NCI-H1048 (cell line): ENCODE results near the gene FRMD8.
"Not testable (repeated sequence)": the region's sequence is repeated elsewhere in the genome, so short reads cannot be mapped to it uniquely, and the experiment has no call there.

ENCODE experiments used
- DNase-seq: peaks from one replicate; lab custom pipeline; 2025; lab: John Stamatoyannopoulos, UW

The FRMD8 gene

DNA sequence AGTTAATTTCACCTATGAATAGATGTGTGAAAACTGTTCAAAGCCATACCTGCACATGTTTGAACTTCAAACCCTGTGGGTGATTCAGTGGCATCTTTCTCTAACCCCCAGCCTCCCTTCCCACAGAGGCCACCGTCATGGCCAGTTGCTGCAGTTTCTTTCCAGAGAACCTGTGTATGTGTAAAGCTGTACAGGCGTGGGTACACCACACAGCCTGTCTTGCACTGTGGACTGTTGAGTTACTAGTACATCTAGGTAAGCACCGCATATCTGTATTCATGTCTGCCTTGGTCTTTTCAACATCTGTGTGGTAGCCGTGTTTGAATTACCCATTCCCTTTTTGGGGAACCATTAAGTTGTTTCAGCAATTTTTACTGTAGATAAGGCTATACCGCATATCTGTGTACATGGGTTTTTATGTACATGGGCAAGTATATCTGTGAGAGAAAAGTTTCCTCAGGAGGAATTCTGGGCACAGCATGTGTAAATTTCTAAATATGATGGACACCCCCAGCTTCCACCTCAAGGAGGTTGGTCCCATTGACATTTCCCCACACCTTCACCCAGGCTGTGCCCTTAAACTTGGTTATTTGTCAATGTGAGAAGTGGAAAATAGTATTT is 50.1 kb downstream of the FRMD8 start:
- DNase-seq = no peak

- DNase-seq = no peak
Measured at GRCh38 chr11:65437436-65438227, 51.2 kb downstream of the FRMD8 start.

GRCh38 chr11:65438257-65439151 is 52.1 kb downstream of the FRMD8 start:
- no peak for DNase-seq

GRCh38 chr11:65439331-65440181 is 53.1 kb downstream of the FRMD8 start:
- DNase-seq = no peak

- no peak for DNase-seq
Measured at GRCh38 chr11:65440831-65441499, 54.5 kb downstream of the FRMD8 start.

DNA sequence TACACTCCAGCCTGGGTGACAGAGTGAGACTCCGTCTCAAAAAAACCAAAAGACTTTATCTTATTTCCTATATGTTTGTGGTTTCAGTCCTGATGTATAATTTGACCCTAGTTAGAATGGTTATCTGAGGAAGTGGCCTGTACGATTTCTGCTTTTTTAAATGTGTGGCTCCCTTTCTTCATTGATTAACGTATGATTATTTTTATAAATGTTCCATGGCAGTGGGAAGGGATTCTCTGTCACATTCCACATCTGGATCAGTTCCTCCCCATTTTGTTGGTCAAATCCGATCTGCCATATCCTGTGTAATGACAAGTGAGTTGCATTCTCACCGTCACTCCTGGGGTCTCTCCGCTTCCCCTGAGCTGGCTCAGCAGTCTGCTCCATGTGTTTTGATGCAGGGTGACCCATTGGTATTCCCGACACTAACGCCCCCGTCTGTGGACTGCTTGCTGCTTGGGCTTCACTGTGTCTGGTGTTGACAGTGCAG is 56.5 kb downstream of the FRMD8 start:
- DNase-seq = no peak

DNA sequence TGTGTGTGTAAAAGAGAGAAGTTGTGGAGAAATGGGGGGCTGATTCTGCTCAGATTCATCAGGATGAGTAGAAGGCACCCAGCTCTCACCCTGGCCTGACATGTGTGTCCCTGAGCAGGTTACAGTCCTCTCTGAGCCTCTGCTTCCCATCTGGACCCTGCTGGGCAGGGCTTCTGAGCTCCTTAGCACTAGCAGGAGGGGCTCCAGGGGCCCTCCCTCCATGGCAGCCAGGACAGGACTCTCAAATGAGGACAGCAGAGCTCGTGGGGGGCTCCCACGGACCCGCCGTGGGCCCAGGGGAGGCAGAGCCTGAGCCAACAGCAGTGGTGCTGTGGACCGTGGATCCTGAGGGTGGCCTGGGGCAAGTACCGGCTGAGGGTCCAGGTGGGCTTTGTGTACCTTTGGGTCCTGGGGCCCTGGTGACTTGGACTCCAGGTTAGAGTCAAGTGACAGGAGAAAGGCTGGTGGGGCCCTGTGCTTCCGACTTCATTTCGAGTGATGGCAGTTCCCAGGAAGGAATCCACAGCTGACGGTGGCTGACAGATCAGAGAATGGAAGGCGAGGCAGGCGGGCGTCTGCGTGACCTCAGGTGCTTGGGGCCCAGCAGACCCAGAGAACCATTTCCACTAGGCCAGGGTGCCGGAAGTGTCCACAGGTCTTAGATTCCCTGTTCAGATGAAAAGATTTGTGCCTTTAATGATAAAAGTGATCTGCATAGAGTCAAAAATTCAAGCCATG is 58.0 kb downstream of the FRMD8 start:
- no peak for DNase-seq

GRCh38 chr11:65445101-65445603 is 58.7 kb downstream of the FRMD8 start:
- DNase-seq = no peak

- no peak for DNase-seq
Measured at GRCh38 chr11:65445604-65446445, 59.4 kb downstream of the FRMD8 start.

DNA sequence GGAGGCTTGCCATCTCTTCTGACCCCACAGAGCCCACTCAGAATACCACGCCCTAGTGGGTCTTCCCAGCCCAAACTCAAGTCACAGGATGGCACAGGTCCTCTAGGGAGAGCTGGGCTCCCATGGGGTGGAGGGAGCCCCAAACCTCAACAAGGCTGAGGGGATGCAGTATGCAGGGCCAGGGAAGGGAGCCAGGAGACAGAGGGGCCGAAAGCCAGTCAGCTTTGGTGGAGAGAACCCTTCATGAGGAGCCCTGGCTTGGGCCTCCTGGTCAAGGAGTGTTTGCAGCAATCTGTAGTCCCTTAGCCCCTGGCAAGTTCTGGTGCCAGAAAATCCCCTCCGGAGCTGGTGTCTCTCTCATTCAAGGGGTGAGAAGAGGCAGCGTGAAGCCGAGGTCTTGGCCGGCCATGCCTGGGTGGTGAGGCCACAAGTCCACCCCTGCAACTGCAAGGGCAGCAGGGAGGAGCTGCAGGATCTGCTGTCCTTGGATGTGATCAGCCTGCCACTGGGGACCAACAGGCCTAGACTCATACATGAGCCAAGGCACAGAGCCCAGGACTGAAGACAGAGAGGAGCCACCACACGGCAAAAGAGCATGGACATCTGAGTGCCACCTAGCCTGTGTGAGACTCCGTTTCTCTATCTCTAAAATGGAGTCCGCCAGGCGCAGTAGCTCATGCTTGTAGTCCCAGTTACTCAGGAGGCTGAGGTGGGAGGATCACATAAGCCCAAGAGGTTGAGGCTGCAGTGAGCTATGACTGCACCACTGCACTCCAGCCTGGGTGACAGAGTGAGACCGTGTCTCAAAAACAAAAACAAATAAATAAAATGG is 60.2 kb downstream of the FRMD8 start:
- DNase-seq = no peak

GRCh38 chr11:65448074-65448417 is 61.6 kb downstream of the FRMD8 start:
- DNase-seq = no peak

DNA sequence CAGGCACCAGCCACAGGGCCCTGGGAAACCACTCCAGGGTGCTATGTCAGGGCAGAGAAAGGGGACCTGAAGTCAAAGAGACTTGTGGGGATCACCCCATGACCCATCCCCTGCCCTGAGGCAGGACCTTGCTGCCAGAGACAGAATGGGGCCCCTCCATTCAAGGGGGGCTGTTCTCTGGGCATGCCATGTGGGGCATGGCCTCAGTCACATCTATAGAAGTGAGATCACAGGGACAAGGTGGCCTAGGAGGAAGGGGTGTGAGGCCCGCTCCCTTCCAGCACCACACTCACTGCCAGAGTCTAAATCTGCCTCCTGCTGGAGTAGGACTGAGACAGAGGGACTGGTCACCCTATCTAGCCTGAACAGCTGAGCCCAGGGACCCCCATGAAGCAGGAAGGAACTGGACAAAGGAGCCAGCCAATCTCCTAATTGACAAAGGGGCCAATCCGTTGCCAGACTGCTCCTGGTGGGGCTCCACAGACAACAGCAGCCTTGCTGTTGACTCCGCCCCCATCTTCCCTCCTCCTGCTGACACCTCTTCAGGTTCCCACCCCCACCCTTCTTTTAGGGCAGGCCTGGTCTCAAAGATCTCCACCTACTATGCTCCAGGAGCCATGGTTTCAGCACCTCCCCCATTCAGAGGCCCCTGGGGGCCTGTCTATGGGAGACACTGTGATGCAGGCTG is 62.1 kb downstream of the FRMD8 start:
- DNase-seq = no peak

- not testable (repeated sequence) for DNase-seq
Measured at GRCh38 chr11:65451301-65451700, 64.9 kb downstream of the FRMD8 start.

GRCh38 chr11:65452259-65452658 is 65.8 kb downstream of the FRMD8 start:
- not testable (repeated sequence) for DNase-seq

DNA sequence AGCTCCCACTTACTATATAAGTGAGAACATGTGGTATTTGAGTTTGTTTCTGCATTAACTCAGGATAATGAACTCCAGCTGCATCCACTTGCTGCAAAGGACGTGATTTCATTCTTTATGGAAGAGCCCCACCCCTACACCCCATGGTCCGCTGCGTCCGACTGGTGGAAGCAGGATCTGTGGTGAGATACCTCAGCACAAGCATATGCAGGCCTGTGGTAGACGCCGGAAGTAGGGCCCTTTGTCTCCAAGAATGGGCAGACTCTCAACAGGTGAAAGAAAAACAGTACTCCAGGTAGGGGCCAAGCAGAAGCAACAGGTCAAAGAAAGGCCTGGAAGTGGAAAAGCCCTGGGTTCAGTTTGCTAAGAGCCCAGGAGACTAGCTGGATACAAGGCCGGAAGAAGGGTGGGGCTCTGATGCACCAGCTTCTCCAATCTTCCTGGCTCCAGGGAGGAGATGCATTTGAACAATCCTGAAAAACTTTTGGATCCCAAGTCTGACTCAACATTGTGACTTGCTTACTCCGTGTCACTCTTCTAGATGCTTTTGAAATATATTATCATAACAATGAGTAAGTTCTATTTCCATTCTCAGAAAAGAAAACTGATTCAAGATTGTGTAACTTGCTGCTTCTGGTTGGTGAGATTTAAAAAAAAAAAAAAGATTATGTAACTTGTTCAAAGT is 66.5 kb downstream of the FRMD8 start:
- DNase-seq = no peak

DNA sequence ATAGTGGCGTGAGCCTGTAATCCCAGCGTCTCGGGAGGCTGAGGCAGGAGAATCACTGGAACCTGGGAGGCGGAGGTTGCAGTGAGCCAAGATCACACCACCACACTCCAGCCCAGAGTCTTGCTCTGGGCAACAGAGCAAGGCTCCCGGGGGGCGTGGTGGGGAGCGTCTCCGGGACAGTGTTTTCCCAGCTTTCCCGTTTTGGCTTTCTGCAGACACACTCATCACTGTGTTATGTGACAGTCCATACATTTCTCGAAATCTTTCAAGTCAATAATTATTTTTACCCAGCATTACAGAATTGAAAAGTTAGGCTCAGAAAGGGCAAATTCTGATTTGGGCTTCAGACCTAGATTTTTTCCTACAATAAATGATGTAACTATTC is 67.9 kb downstream of the FRMD8 start:
- DNase-seq = no peak
